Stimulated activated CD8-positive, alpha-beta memory T cell treated with anti-CD3 and anti-CD28 coated beads, Interleukin-15, amount 100 ng/mL, for 24 hours (primary cell): ENCODE measurements around the gene ERMP1.
"Not testable (repeated sequence)": the region's sequence is repeated elsewhere in the genome, so short reads cannot be mapped to it uniquely, and the experiment has no call there.

Source experiments
- DNase-seq: peaks from one replicate; pipeline ENCODE4 v3.0.0-alpha.2; 2020; ENCODE audit warnings: low read depth

ERMP1 gene

GRCh38 chr9:5832538-5833529 is at the start of gene ERMP1:
ERMP1 (minus strand) TSS chr9:5833117; CDS start chr9:5833027, 90 bp downstream.
- DNase-seq = peak; percentile 79

GRCh38 chr9:5882244-5883012 is 49.5 kb upstream of the ERMP1 start:
- not testable (repeated sequence) for DNase-seq

GRCh38 chr9:5879419-5880181 is 46.7 kb upstream of the ERMP1 start:
- DNase-seq = no peak

GRCh38 chr9:5876711-5877110 is 43.8 kb upstream of the ERMP1 start:
- DNase-seq = no peak

- no peak for DNase-seq
Observed at GRCh38 chr9:5876026-5876425, 43.1 kb upstream of the ERMP1 start.

- no peak for DNase-seq
Observed at GRCh38 chr9:5874048-5874447, 41.1 kb upstream of the ERMP1 start.

- DNase-seq = no peak
Observed at GRCh38 chr9:5873439-5873838, 40.5 kb upstream of the ERMP1 start.

- no peak for DNase-seq
Observed at GRCh38 chr9:5872511-5872910, 39.6 kb upstream of the ERMP1 start.

- DNase-seq = no peak
Observed at GRCh38 chr9:5871785-5872184, 38.9 kb upstream of the ERMP1 start.

GRCh38 chr9:5870691-5871090 is 37.8 kb upstream of the ERMP1 start:
- DNase-seq = no peak

- DNase-seq = no peak
Observed at GRCh38 chr9:5870020-5870339, 37.1 kb upstream of the ERMP1 start.

- DNase-seq = no peak
Observed at GRCh38 chr9:5869315-5870019, 36.5 kb upstream of the ERMP1 start.

- DNase-seq = no peak
Observed at GRCh38 chr9:5868235-5868634, 35.3 kb upstream of the ERMP1 start.

- DNase-seq = no peak
Observed at GRCh38 chr9:5866685-5867084, 33.8 kb upstream of the ERMP1 start.

- no peak for DNase-seq
Observed at GRCh38 chr9:5866272-5866671, 33.4 kb upstream of the ERMP1 start.

GRCh38 chr9:5864446-5864845 is 31.5 kb upstream of the ERMP1 start:
- DNase-seq = no peak

GRCh38 chr9:5863092-5863746 is 30.3 kb upstream of the ERMP1 start:
- DNase-seq = no peak

- DNase-seq = no peak
Observed at GRCh38 chr9:5858833-5859232, 25.9 kb upstream of the ERMP1 start.

- DNase-seq = no peak
Observed at GRCh38 chr9:5857928-5858327, 25.0 kb upstream of the ERMP1 start.

GRCh38 chr9:5854063-5854790 is 21.3 kb upstream of the ERMP1 start:
- DNase-seq = no peak

- no peak for DNase-seq
Observed at GRCh38 chr9:5853617-5854016, 20.7 kb upstream of the ERMP1 start.
